H9 (cell line): ENCODE data around the gene CNTFR. TPM values are rescaled to one million over a fixed set of nuclear protein-coding genes. Genes with fewer than 3 reads are reported as not detected.
A peak's percentile ranks its signal among the peaks of the same experiment; 100 is the strongest.

ENCODE experiments used
- DNase-seq: peaks from one replicate; pipeline ENCODE4 v3.0.0-alpha.2; 2017
- H2AFZ ChIP-seq: one replicate; pipeline ENCODE4 v1.6.1; 2013; ENCODE audit warnings: mild to moderate bottlenecking, low read length, control low read depth, moderate library complexity
- H2AK5ac ChIP-seq: 2 replicates; pipeline ENCODE4 v1.6.1; 2013; ENCODE audit warnings: low read length, control low read depth, mixed read lengths; ENCODE audit not compliant: insufficient read length
- H2BK120ac ChIP-seq: one replicate; pipeline ENCODE4 v1.6.1; 2013; ENCODE audit warnings: low read depth, mild to moderate bottlenecking, low read length, control low read depth, inconsistent platforms; ENCODE audit not compliant: poor library complexity, severe bottlenecking
- H2BK12ac ChIP-seq: 2 replicates; pipeline ENCODE4 v1.6.1; 2013; ENCODE audit warnings: low read length, control low read depth, mixed read lengths, low read depth; ENCODE audit not compliant: insufficient read length
- H2BK15ac ChIP-seq: 2 replicates; pipeline ENCODE4 v1.6.1; 2013; ENCODE audit warnings: low read depth, low read length, control low read depth
- H2BK20ac ChIP-seq: one replicate; pipeline ENCODE4 v1.6.1; 2013; ENCODE audit warnings: low read depth, mild to moderate bottlenecking, low read length, control low read depth, inconsistent platforms; ENCODE audit not compliant: poor library complexity, severe bottlenecking
- H2BK5ac ChIP-seq: 2 replicates; pipeline ENCODE4 v1.6.1; 2013; ENCODE audit warnings: low read length, control low read depth, mixed read lengths; ENCODE audit not compliant: insufficient read length
- H3K14ac ChIP-seq: 2 replicates; pipeline ENCODE4 v1.6.1; 2013; ENCODE audit warnings: low read length, control low read depth; ENCODE audit not compliant: insufficient read depth
- H3K18ac ChIP-seq: 2 replicates; pipeline ENCODE4 v1.6.1; 2013; ENCODE audit warnings: low read depth, mild to moderate bottlenecking, mixed read lengths, low read length, control low read depth; ENCODE audit not compliant: insufficient read length
- H3K23ac ChIP-seq: 2 replicates; pipeline ENCODE4 v1.6.1; 2013; ENCODE audit warnings: low read length, control low read depth, mixed read lengths, low read depth; ENCODE audit not compliant: insufficient read length
- H3K23me2 ChIP-seq: 2 replicates; pipeline ENCODE4 v1.6.1; 2013; ENCODE audit warnings: low read depth, mild to moderate bottlenecking, mixed read lengths, low read length, control low read depth; ENCODE audit not compliant: insufficient read length, poor library complexity, severe bottlenecking
- H3K27ac ChIP-seq: 2 replicates; pipeline ENCODE4 v1.5.1; 2013; ENCODE audit warnings: low read length, control low read depth, mixed read lengths, low read depth; ENCODE audit not compliant: insufficient read length
- H3K27me3 ChIP-seq: 2 replicates; pipeline ENCODE4 v1.6.1; 2013; ENCODE audit warnings: low read length, control low read depth, inconsistent platforms; ENCODE audit not compliant: insufficient read depth
- H3K4ac ChIP-seq: 2 replicates; pipeline ENCODE4 v1.6.1; 2013; ENCODE audit warnings: low read depth, mild to moderate bottlenecking, control low read depth, inconsistent platforms, low read length, moderate library complexity
- H3K4me1 ChIP-seq: 2 replicates; pipeline ENCODE4 v1.6.1; 2013; ENCODE audit warnings: low read length, control low read depth, inconsistent platforms; ENCODE audit not compliant: insufficient read depth
- H3K4me2 ChIP-seq: 2 replicates; pipeline ENCODE4 v1.6.1; 2013; ENCODE audit warnings: low read length, control low read depth, mixed read lengths; ENCODE audit not compliant: insufficient read length, insufficient read depth
- H3K56ac ChIP-seq: 2 replicates; pipeline ENCODE4 v1.6.1; 2013; ENCODE audit warnings: low read depth, mild to moderate bottlenecking, mixed read lengths, low read length, control low read depth; ENCODE audit not compliant: insufficient read length
- H3K79me1 ChIP-seq: 2 replicates; pipeline ENCODE4 v1.6.1; 2013; ENCODE audit warnings: low read depth, mild to moderate bottlenecking, moderate library complexity, low read length, control low read depth, inconsistent platforms; ENCODE audit not compliant: insufficient read depth, poor library complexity, severe bottlenecking
- H3K79me2 ChIP-seq: 2 replicates; pipeline ENCODE4 v1.6.1; 2013; ENCODE audit warnings: low read length, control low read depth, inconsistent platforms; ENCODE audit not compliant: insufficient read depth
- H3K9ac ChIP-seq: 2 replicates; pipeline ENCODE4 v1.6.1; 2013; ENCODE audit warnings: low read length, control low read depth, mixed read lengths; ENCODE audit not compliant: insufficient read length; ENCODE audit errors: extremely low read depth
- H3K9me3 ChIP-seq: one replicate; pipeline ENCODE4 v1.6.1; 2013; ENCODE audit warnings: low read depth, low read length, inconsistent platforms; ENCODE audit not compliant: control insufficient read depth
- H3T11ph ChIP-seq: one replicate; pipeline ENCODE4 v1.6.1; 2013; ENCODE audit warnings: mild to moderate bottlenecking, low read length, control low read depth, inconsistent platforms
- H4K20me1 ChIP-seq: one replicate; pipeline ENCODE4 v1.6.1; 2013; ENCODE audit not compliant: control insufficient read depth, insufficient read length, insufficient read depth
- H4K5ac ChIP-seq: 2 replicates; pipeline ENCODE4 v1.6.1; 2013; ENCODE audit warnings: low read depth, mild to moderate bottlenecking, mixed read lengths, low read length, control low read depth; ENCODE audit not compliant: insufficient read length
- H4K8ac ChIP-seq: replicated peaks from 2 replicates; pipeline ENCODE4 v1.6.1; 2013; ENCODE audit warnings: low read length, control low read depth, mixed read lengths, low read depth; ENCODE audit not compliant: insufficient read length
- H4K91ac ChIP-seq: 2 replicates; pipeline ENCODE4 v1.6.1; 2013; ENCODE audit warnings: low read depth, mild to moderate bottlenecking, moderate library complexity, mixed read lengths, low read length, control low read depth; ENCODE audit not compliant: insufficient read length
- H3K27ac Mint-ChIP-seq, 3 experiments: 2 replicates in 2 of 3; 3 replicates in 1 of 3; pipeline ENCODE4 v1.8.0; 2020 to 2021; ENCODE audit warnings: mixed read lengths in 3 of 3, mild to moderate bottlenecking in 1 of 3, moderate library complexity in 1 of 3
- H3K27me3 Mint-ChIP-seq: 2 replicates; pipeline ENCODE4 v1.8.0; 2021; ENCODE audit warnings: low read depth, mild to moderate bottlenecking, moderate library complexity, mixed read lengths
- H3K36me3 Mint-ChIP-seq, 3 experiments: 2 replicates in 2 of 3; 3 replicates in 1 of 3; pipeline ENCODE4 v1.8.0; 2020 to 2021; ENCODE audit warnings: low read depth in 3 of 3, mixed read lengths in 3 of 3; ENCODE audit not compliant: insufficient read depth in 1 of 3
- H3K4me1 Mint-ChIP-seq, 2 experiments: 2 replicates each; pipeline ENCODE4 v1.8.0; 2020; ENCODE audit warnings: mixed read lengths in 2 of 2
- H3K4me3 Mint-ChIP-seq, 2 experiments: 2 replicates in 1 of 2; 3 replicates in 1 of 2; pipeline ENCODE4 v1.8.0; 2020 to 2021; ENCODE audit warnings: mild to moderate bottlenecking in 2 of 2, mixed read lengths in 2 of 2, moderate library complexity in 1 of 2
- H3K9me3 Mint-ChIP-seq, 2 experiments: 2 replicates in 1 of 2; 3 replicates in 1 of 2; pipeline ENCODE4 v1.8.0; 2020; ENCODE audit warnings: mild to moderate bottlenecking in 2 of 2, mixed read lengths in 2 of 2, moderate library complexity in 1 of 2
- WGBS: extraction: QIAGEN DNeasy Blood & Tissue Kit; methylation state at CpG from one replicate; pipeline ENCODE4 v1.1.7; 2013; ENCODE audit warnings: missing lambda C conversion rate, low lambda C conversion rate, mixed read lengths; ENCODE audit not compliant: insufficient read length; ENCODE audit errors: extremely low coverage; 5-methylcytosine and 5-hydroxymethylcytosine counted together
- total RNA-seq: library from RNA; stranded (reverse); gene quantifications from 2 replicates; pipeline ENCODE4 v1.2.1, GENCODE V29; 2021
- TF ChIP-seq, protein P1 (sequence below): fragments of 200-600 bp; sonication (generic); conservative IDR thresholded peaks from 3 replicates; pipeline ENCODE4 v1.8.0; 2021; ENCODE audit warnings: antibody characterized with exemption, mild to moderate bottlenecking

Gene CNTFR
- total RNA-seq, 1 experiment from 2014 or later = 0.55 TPM

GRCh38 chr9:34633851-34634550 lies 44.5 kb upstream of the CNTFR start:
- Histone ChIP-seq H2BK20ac (no peak overlapping the region), H2BK15ac (no peak overlapping the region), H3K18ac (no peak overlapping the region), H4K8ac (no peak overlapping the region), H4K20me1 (no peaks in the 10 kb centered on the region), H3K9ac (no peak overlapping the region), H3K27me3 (peaks cover 19% of the 10 kb centered on the region), H3K4ac (no peak overlapping the region), H4K91ac (no peak overlapping the region), H3T11ph (no peak overlapping the region), H3K4me1 (peaks cover 4% of the 10 kb centered on the region; the same call in 1 of the 2 replicates), H3K23me2 (peaks cover 16% of the 10 kb centered on the region), H2BK120ac (no peak overlapping the region), H2BK12ac (no peak overlapping the region), H3K4me2 (no peak overlapping the region), H2AFZ (no peak overlapping the region), H3K9me3 (no peaks in the 10 kb centered on the region), H3K79me2 (no peaks in the 10 kb centered on the region; the same call in 1 of the 2 replicates), H3K27ac (no peak overlapping the region), H2BK5ac (no peak overlapping the region), H3K56ac (no peak overlapping the region), H3K14ac (no peak overlapping the region), H3K23ac (no peak overlapping the region), H4K5ac (no peak overlapping the region), H2AK5ac (no peak overlapping the region), H3K79me1 (no peaks in the 10 kb centered on the region)
- Mint-ChIP-seq H3K4me1 (peaks cover 28 to 41% of the 10 kb centered on the region in 2 experiments), H3K9me3 (peaks cover 0 to 3% of the 10 kb centered on the region in 2 experiments; a peak in 2 of 5 replicates), H3K36me3 (peaks cover 2 to 15% (median 10%) of the 10 kb centered on the region in 3 experiments; a peak in 6 of 7 replicates), H3K27me3 (peaks cover 50% of the 10 kb centered on the region), H3K4me3 (no peak overlapping the region; a peak in 1 of 5 replicates), H3K27ac (no peak overlapping the region)
- WGBS = no CpG with 5 or more reads among the region's 3 CpGs
- DNase-seq = peak; percentile 77
- TF ChIP-seq, protein P1, sequence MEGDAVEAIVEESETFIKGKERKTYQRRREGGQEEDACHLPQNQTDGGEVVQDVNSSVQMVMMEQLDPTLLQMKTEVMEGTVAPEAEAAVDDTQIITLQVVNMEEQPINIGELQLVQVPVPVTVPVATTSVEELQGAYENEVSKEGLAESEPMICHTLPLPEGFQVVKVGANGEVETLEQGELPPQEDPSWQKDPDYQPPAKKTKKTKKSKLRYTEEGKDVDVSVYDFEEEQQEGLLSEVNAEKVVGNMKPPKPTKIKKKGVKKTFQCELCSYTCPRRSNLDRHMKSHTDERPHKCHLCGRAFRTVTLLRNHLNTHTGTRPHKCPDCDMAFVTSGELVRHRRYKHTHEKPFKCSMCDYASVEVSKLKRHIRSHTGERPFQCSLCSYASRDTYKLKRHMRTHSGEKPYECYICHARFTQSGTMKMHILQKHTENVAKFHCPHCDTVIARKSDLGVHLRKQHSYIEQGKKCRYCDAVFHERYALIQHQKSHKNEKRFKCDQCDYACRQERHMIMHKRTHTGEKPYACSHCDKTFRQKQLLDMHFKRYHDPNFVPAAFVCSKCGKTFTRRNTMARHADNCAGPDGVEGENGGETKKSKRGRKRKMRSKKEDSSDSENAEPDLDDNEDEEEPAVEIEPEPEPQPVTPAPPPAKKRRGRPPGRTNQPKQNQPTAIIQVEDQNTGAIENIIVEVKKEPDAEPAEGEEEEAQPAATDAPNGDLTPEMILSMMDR = peak; percentile 92
